ENCODE measurements around the gene SPINT2.
A peak's percentile ranks its signal among the peaks of the same experiment; 100 is the strongest.

The SPINT2 gene

DNA sequence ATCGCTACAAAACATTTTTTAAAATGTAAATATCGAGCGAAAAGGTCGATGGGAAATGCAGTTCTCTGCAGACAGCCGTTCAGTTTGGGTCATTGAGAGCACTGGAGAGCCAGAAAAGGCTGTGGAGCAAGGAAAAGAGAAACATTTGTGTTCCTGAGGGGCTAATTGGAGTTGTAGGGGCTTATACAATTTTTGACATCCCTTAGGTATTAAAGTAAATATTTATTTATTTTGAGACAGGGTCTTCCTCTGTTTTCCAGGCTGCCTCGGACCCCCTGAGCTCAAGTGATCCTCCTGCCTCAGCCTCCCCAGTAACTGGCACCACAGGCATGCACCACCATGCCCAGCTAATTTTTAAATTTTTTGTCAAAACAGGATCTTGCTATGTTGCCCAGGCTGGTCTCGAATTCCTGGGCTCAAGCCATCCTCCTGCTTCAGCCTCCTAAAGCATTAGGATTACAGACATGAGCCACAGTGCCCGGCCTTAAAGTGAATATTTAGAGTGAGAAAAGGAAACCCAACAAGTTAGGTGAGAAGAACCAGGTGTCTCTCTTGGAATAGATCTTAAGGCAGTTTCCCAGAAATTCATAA, 52.2 kb downstream of the SPINT2 start:
- H3K36me3 ChIP-seq (replicated peaks): no peaks in the 10 kb centered on the region
- in situ Hi-C loops (cut with HindIII; ENCODE audit: low pct_ligation_motif_present, low sequenced_read_pairs): loop anchor here (5.0 kb wide), 1 partner anchor 84 kb away; no protein-coding TSS in a partner anchor
- no peak for DNase-seq
- peak overlapping the region; percentile 29 for H3K4me3 ChIP-seq (ENCODE audit: low read depth, low read length)
- H3K27ac ChIP-seq: peak overlapping the region; percentile 52
- no peaks in the 10 kb centered on the region for H3K27me3 ChIP-seq (replicated peaks)
- TF ChIP-seq, protein P1, sequence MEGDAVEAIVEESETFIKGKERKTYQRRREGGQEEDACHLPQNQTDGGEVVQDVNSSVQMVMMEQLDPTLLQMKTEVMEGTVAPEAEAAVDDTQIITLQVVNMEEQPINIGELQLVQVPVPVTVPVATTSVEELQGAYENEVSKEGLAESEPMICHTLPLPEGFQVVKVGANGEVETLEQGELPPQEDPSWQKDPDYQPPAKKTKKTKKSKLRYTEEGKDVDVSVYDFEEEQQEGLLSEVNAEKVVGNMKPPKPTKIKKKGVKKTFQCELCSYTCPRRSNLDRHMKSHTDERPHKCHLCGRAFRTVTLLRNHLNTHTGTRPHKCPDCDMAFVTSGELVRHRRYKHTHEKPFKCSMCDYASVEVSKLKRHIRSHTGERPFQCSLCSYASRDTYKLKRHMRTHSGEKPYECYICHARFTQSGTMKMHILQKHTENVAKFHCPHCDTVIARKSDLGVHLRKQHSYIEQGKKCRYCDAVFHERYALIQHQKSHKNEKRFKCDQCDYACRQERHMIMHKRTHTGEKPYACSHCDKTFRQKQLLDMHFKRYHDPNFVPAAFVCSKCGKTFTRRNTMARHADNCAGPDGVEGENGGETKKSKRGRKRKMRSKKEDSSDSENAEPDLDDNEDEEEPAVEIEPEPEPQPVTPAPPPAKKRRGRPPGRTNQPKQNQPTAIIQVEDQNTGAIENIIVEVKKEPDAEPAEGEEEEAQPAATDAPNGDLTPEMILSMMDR (IDR thresholded peaks at IDR 0.05; ENCODE audit: low read depth, low read length, missing control alignments): no peak

DNA sequence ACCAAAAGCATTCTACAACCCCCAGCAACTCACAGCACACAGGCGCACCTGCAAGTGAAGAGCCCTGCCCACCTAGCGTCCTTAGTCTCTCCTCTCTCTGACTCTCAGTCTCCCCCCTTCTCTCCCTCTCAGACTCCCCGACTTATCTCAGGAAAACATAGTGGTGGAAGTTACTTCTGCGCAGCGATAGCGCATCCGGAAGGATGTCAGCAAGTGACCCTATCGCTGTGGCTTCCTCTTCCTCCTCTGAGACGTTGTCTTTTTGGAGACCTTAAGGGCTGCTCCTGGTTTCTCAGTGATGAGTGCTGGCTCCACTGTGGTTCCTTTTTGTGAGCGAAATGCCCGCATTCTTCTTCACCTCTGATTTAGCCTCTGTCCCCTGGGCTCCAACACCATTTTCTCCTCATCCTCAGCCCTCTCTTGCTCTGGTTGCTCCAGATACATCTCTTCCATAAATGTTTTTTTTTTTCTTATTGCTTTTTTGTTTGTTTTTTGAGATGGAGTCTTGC, 52.8 kb downstream of the SPINT2 start:
- TF ChIP-seq, protein P1 (IDR thresholded peaks at IDR 0.05; ENCODE audit: low read depth, low read length, missing control alignments): no peak
- in situ Hi-C loops (cut with HindIII; ENCODE audit: low pct_ligation_motif_present, low sequenced_read_pairs): loop anchor here (5.0 kb wide), 1 partner anchor 85 kb away; no protein-coding TSS in a partner anchor
- H3K27ac ChIP-seq: no peak overlapping the region
- no peaks in the 10 kb centered on the region for H3K36me3 ChIP-seq (replicated peaks)
- DNase-seq: no peak
- H3K27me3 ChIP-seq (replicated peaks): no peaks in the 10 kb centered on the region
- no peak overlapping the region for H3K4me3 ChIP-seq (ENCODE audit: low read depth, low read length)

DNA sequence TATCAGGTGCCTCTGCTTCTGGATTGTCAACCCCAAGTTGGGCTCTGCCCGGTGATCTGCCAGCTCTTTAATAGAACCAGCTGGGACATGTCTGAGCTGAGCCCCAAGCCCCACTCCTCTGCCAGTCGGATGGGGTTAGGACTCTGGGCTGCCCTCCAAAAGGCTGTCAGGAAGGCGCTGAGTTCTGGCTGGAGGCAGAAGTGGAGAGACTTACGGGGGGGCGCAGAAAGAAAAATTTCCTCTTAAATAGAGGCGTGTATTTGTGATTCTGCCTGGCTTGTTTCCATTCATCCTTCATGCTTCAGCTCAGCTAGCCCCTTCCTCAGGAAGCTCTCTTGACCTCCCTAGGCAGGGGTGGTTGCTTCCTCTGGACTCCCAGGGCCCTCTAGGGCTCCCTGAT, 54.3 kb downstream of the SPINT2 start:
- Histone ChIP-seq H3K27ac (no peak overlapping the region), H3K36me3 (replicated peaks) (no peaks in the 10 kb centered on the region), H3K4me3 (ENCODE audit: low read depth, low read length) (no peak overlapping the region), H3K27me3 (replicated peaks) (no peaks in the 10 kb centered on the region)
- in situ Hi-C loops (cut with HindIII; ENCODE audit: low pct_ligation_motif_present, low sequenced_read_pairs): loop anchor here (5.0 kb wide), 1 partner anchor 86 kb away; no protein-coding TSS in a partner anchor
- no peak for DNase-seq
- TF ChIP-seq, protein P1 (IDR thresholded peaks at IDR 0.05; ENCODE audit: low read depth, low read length, missing control alignments): no peak

- Histone ChIP-seq H3K27me3 (replicated peaks) (no peaks in the 10 kb centered on the region), H3K27ac (no peak within 1 kb of the TSS), H3K4me3 (ENCODE audit: low read depth, low read length) (peak within 1 kb of the TSS; percentile 53), H3K36me3 (replicated peaks) (peaks cover 3% of the 10 kb centered on the region)
- DNase-seq: no peak
- TF ChIP-seq, protein P1 (IDR thresholded peaks at IDR 0.05; ENCODE audit: low read depth, low read length, missing control alignments): no peak
- in situ Hi-C loops (cut with HindIII; ENCODE audit: low pct_ligation_motif_present, low sequenced_read_pairs): loop anchor here (5.0 kb wide), 1 partner anchor 87 kb away; no protein-coding TSS in a partner anchor
Observed at GRCh38 chr19:38319421-38320258, 55.3 kb downstream of the SPINT2 start, which contains the start of gene KCNK6. Gene KCNK6, plus strand, starts transcription at chr19:38319845. Its CDS starts 106 bp downstream, at chr19:38319951.

DNA sequence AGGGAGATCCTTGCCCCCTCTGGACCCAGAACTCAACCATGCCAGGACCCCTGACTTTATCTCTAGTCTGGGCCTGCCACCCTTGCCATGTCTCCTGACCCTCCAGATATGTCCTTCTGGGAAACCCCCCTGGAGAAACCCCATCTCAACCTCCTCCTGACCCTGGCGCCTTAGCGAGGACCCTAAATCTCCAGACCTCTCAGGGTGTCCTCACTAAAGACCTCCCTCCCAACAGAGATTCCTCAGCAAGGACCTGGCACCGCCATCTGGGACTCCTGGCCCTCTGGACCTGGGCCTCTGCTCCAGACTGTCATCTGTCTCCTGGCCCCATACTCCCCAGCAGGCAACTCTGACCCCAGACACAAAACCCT, 56.6 kb downstream of the SPINT2 start:
- Histone ChIP-seq H3K4me3 (ENCODE audit: low read depth, low read length) (no peak overlapping the region), H3K27ac (no peak overlapping the region)
- TF ChIP-seq, protein P1 (IDR thresholded peaks at IDR 0.05; ENCODE audit: low read depth, low read length, missing control alignments): no peak

More for the DNA sequence above, 56.6 kb downstream of the SPINT2 start:
- in situ Hi-C loops (cut with HindIII; ENCODE audit: low pct_ligation_motif_present, low sequenced_read_pairs): no loop called here
- H3K27me3 ChIP-seq (replicated peaks): no peaks in the 10 kb centered on the region
- peaks cover 3% of the 10 kb centered on the region for H3K36me3 ChIP-seq (replicated peaks)
- DNase-seq: no peak
